H9 (cell line): ENCODE data around the gene KLF6. TPM values are rescaled to one million over a fixed set of nuclear protein-coding genes. Genes with fewer than 3 reads are reported as not detected.

Experiments
- DNase-seq: peaks from one replicate; pipeline ENCODE4 v3.0.0-alpha.2; 2017
- H2AFZ ChIP-seq: one replicate; pipeline ENCODE4 v1.6.1; 2013; ENCODE audit warnings: mild to moderate bottlenecking, low read length, control low read depth, moderate library complexity
- H2AK5ac ChIP-seq: 2 replicates; pipeline ENCODE4 v1.6.1; 2013; ENCODE audit warnings: low read length, control low read depth, mixed read lengths; ENCODE audit not compliant: insufficient read length
- H2BK120ac ChIP-seq: one replicate; pipeline ENCODE4 v1.6.1; 2013; ENCODE audit warnings: low read depth, mild to moderate bottlenecking, low read length, control low read depth, inconsistent platforms; ENCODE audit not compliant: poor library complexity, severe bottlenecking
- H2BK12ac ChIP-seq: 2 replicates; pipeline ENCODE4 v1.6.1; 2013; ENCODE audit warnings: low read length, control low read depth, mixed read lengths, low read depth; ENCODE audit not compliant: insufficient read length
- H2BK15ac ChIP-seq: 2 replicates; pipeline ENCODE4 v1.6.1; 2013; ENCODE audit warnings: low read depth, low read length, control low read depth
- H2BK20ac ChIP-seq: one replicate; pipeline ENCODE4 v1.6.1; 2013; ENCODE audit warnings: low read depth, mild to moderate bottlenecking, low read length, control low read depth, inconsistent platforms; ENCODE audit not compliant: poor library complexity, severe bottlenecking
- H2BK5ac ChIP-seq: 2 replicates; pipeline ENCODE4 v1.6.1; 2013; ENCODE audit warnings: low read length, control low read depth, mixed read lengths; ENCODE audit not compliant: insufficient read length
- H3K14ac ChIP-seq: 2 replicates; pipeline ENCODE4 v1.6.1; 2013; ENCODE audit warnings: low read length, control low read depth; ENCODE audit not compliant: insufficient read depth
- H3K18ac ChIP-seq: 2 replicates; pipeline ENCODE4 v1.6.1; 2013; ENCODE audit warnings: low read depth, mild to moderate bottlenecking, mixed read lengths, low read length, control low read depth; ENCODE audit not compliant: insufficient read length
- H3K23ac ChIP-seq: 2 replicates; pipeline ENCODE4 v1.6.1; 2013; ENCODE audit warnings: low read length, control low read depth, mixed read lengths, low read depth; ENCODE audit not compliant: insufficient read length
- H3K23me2 ChIP-seq: 2 replicates; pipeline ENCODE4 v1.6.1; 2013; ENCODE audit warnings: low read depth, mild to moderate bottlenecking, mixed read lengths, low read length, control low read depth; ENCODE audit not compliant: insufficient read length, poor library complexity, severe bottlenecking
- H3K27ac ChIP-seq: 2 replicates; pipeline ENCODE4 v1.5.1; 2013; ENCODE audit warnings: low read length, control low read depth, mixed read lengths, low read depth; ENCODE audit not compliant: insufficient read length
- H3K27me3 ChIP-seq: 2 replicates; pipeline ENCODE4 v1.6.1; 2013; ENCODE audit warnings: low read length, control low read depth, inconsistent platforms; ENCODE audit not compliant: insufficient read depth
- H3K4ac ChIP-seq: 2 replicates; pipeline ENCODE4 v1.6.1; 2013; ENCODE audit warnings: low read depth, mild to moderate bottlenecking, control low read depth, inconsistent platforms, low read length, moderate library complexity
- H3K4me1 ChIP-seq: 2 replicates; pipeline ENCODE4 v1.6.1; 2013; ENCODE audit warnings: low read length, control low read depth, inconsistent platforms; ENCODE audit not compliant: insufficient read depth
- H3K4me2 ChIP-seq: 2 replicates; pipeline ENCODE4 v1.6.1; 2013; ENCODE audit warnings: low read length, control low read depth, mixed read lengths; ENCODE audit not compliant: insufficient read length, insufficient read depth
- H3K56ac ChIP-seq: 2 replicates; pipeline ENCODE4 v1.6.1; 2013; ENCODE audit warnings: low read depth, mild to moderate bottlenecking, mixed read lengths, low read length, control low read depth; ENCODE audit not compliant: insufficient read length
- H3K79me1 ChIP-seq: 2 replicates; pipeline ENCODE4 v1.6.1; 2013; ENCODE audit warnings: low read depth, mild to moderate bottlenecking, moderate library complexity, low read length, control low read depth, inconsistent platforms; ENCODE audit not compliant: insufficient read depth, poor library complexity, severe bottlenecking
- H3K79me2 ChIP-seq: 2 replicates; pipeline ENCODE4 v1.6.1; 2013; ENCODE audit warnings: low read length, control low read depth, inconsistent platforms; ENCODE audit not compliant: insufficient read depth
- H3K9ac ChIP-seq: 2 replicates; pipeline ENCODE4 v1.6.1; 2013; ENCODE audit warnings: low read length, control low read depth, mixed read lengths; ENCODE audit not compliant: insufficient read length; ENCODE audit errors: extremely low read depth
- H3K9me3 ChIP-seq: one replicate; pipeline ENCODE4 v1.6.1; 2013; ENCODE audit warnings: low read depth, low read length, inconsistent platforms; ENCODE audit not compliant: control insufficient read depth
- H3T11ph ChIP-seq: one replicate; pipeline ENCODE4 v1.6.1; 2013; ENCODE audit warnings: mild to moderate bottlenecking, low read length, control low read depth, inconsistent platforms
- H4K20me1 ChIP-seq: one replicate; pipeline ENCODE4 v1.6.1; 2013; ENCODE audit not compliant: control insufficient read depth, insufficient read length, insufficient read depth
- H4K5ac ChIP-seq: 2 replicates; pipeline ENCODE4 v1.6.1; 2013; ENCODE audit warnings: low read depth, mild to moderate bottlenecking, mixed read lengths, low read length, control low read depth; ENCODE audit not compliant: insufficient read length
- H4K8ac ChIP-seq: replicated peaks from 2 replicates; pipeline ENCODE4 v1.6.1; 2013; ENCODE audit warnings: low read length, control low read depth, mixed read lengths, low read depth; ENCODE audit not compliant: insufficient read length
- H4K91ac ChIP-seq: 2 replicates; pipeline ENCODE4 v1.6.1; 2013; ENCODE audit warnings: low read depth, mild to moderate bottlenecking, moderate library complexity, mixed read lengths, low read length, control low read depth; ENCODE audit not compliant: insufficient read length
- H3K27ac Mint-ChIP-seq, 3 experiments: 2 replicates in 2 of 3; 3 replicates in 1 of 3; pipeline ENCODE4 v1.8.0; 2020 to 2021; ENCODE audit warnings: mixed read lengths in 3 of 3, mild to moderate bottlenecking in 1 of 3, moderate library complexity in 1 of 3
- H3K27me3 Mint-ChIP-seq: 2 replicates; pipeline ENCODE4 v1.8.0; 2021; ENCODE audit warnings: low read depth, mild to moderate bottlenecking, moderate library complexity, mixed read lengths
- H3K36me3 Mint-ChIP-seq, 3 experiments: 2 replicates in 2 of 3; 3 replicates in 1 of 3; pipeline ENCODE4 v1.8.0; 2020 to 2021; ENCODE audit warnings: low read depth in 3 of 3, mixed read lengths in 3 of 3; ENCODE audit not compliant: insufficient read depth in 1 of 3
- H3K4me1 Mint-ChIP-seq, 2 experiments: 2 replicates each; pipeline ENCODE4 v1.8.0; 2020; ENCODE audit warnings: mixed read lengths in 2 of 2
- H3K4me3 Mint-ChIP-seq, 2 experiments: 2 replicates in 1 of 2; 3 replicates in 1 of 2; pipeline ENCODE4 v1.8.0; 2020 to 2021; ENCODE audit warnings: mild to moderate bottlenecking in 2 of 2, mixed read lengths in 2 of 2, moderate library complexity in 1 of 2
- H3K9me3 Mint-ChIP-seq, 2 experiments: 2 replicates in 1 of 2; 3 replicates in 1 of 2; pipeline ENCODE4 v1.8.0; 2020; ENCODE audit warnings: mild to moderate bottlenecking in 2 of 2, mixed read lengths in 2 of 2, moderate library complexity in 1 of 2
- WGBS: extraction: QIAGEN DNeasy Blood & Tissue Kit; methylation state at CpG from one replicate; pipeline ENCODE4 v1.1.7; 2013; ENCODE audit warnings: missing lambda C conversion rate, low lambda C conversion rate, mixed read lengths; ENCODE audit not compliant: insufficient read length; ENCODE audit errors: extremely low coverage; 5-methylcytosine and 5-hydroxymethylcytosine counted together
- total RNA-seq: library from RNA; stranded (reverse); gene quantifications from 2 replicates; pipeline ENCODE4 v1.2.1, GENCODE V29; 2021
- TF ChIP-seq, protein P1 (sequence below): fragments of 200-600 bp; sonication (generic); conservative IDR thresholded peaks from 3 replicates; pipeline ENCODE4 v1.8.0; 2021; ENCODE audit warnings: antibody characterized with exemption, mild to moderate bottlenecking

The KLF6 gene
- total RNA-seq, 1 experiment from 2014 or later: 19.3 TPM

DNA sequence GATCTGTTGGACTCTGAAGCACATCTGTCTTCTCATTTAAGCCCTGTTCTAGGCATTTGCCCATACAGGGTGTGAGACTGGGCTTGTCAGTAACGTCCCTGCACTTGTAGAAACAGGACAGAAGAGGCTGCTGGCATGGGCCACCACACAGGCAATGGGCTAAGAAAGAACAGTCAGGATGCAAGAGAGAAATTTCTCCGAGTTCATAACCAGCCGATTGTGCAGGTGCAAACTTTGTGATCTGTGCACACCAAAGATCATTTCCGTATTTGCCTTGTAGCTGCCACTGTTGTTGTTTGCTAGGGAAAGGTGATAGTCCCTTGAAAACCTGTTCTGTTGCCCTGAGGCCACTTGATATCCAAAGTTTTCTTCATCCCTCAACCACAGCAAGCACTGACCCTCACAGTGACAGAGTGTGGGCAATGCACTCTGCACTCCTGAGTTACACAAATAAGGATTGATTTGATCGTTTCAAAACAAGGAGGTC is 20.3 kb downstream of the KLF6 start:
- Mint-ChIP-seq H3K36me3 (no peaks in the 10 kb centered on the region), H3K4me3 (no peak overlapping the region), H3K4me1 (peaks cover 32 to 41% of the 10 kb centered on the region in 2 experiments), H3K27ac (no peak overlapping the region), H3K27me3 (peaks cover 13% of the 10 kb centered on the region), H3K9me3 (no peaks in the 10 kb centered on the region; a peak in 1 of 5 replicates)
- H3K79me2 ChIP-seq: no peaks in the 10 kb centered on the region
- no peak overlapping the region for H4K91ac ChIP-seq
- H3K9ac ChIP-seq: no peak overlapping the region
- no peaks in the 10 kb centered on the region for H3K23me2 ChIP-seq
- no peaks in the 10 kb centered on the region for H3K9me3 ChIP-seq
- no peak overlapping the region for H3K23ac ChIP-seq
- 0 out of 2 replicates have a peak, but pooled peaks cover 2% of the 10 kb centered on the region for H3K27me3 ChIP-seq
- H3K14ac ChIP-seq: no peak overlapping the region
- no peaks in the 10 kb centered on the region for H4K20me1 ChIP-seq
- no peak overlapping the region for H3T11ph ChIP-seq
- no peak overlapping the region for H3K4me2 ChIP-seq
- no peak overlapping the region for H2BK20ac ChIP-seq
- H2BK12ac ChIP-seq: no peak overlapping the region
- TF ChIP-seq, protein P1, sequence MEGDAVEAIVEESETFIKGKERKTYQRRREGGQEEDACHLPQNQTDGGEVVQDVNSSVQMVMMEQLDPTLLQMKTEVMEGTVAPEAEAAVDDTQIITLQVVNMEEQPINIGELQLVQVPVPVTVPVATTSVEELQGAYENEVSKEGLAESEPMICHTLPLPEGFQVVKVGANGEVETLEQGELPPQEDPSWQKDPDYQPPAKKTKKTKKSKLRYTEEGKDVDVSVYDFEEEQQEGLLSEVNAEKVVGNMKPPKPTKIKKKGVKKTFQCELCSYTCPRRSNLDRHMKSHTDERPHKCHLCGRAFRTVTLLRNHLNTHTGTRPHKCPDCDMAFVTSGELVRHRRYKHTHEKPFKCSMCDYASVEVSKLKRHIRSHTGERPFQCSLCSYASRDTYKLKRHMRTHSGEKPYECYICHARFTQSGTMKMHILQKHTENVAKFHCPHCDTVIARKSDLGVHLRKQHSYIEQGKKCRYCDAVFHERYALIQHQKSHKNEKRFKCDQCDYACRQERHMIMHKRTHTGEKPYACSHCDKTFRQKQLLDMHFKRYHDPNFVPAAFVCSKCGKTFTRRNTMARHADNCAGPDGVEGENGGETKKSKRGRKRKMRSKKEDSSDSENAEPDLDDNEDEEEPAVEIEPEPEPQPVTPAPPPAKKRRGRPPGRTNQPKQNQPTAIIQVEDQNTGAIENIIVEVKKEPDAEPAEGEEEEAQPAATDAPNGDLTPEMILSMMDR: no peak
- no peak overlapping the region for H2AFZ ChIP-seq
- no peak overlapping the region for H3K27ac ChIP-seq
- H3K79me1 ChIP-seq: no peaks in the 10 kb centered on the region
- no peak overlapping the region for H3K18ac ChIP-seq
- WGBS: no CpG with 5 or more reads among the region's 5 CpGs
- H3K4ac ChIP-seq: no peak overlapping the region
- H2AK5ac ChIP-seq: no peak overlapping the region
- H3K4me1 ChIP-seq: no peaks in the 10 kb centered on the region; the same call in 1 of the 2 replicates
- H2BK5ac ChIP-seq: no peak overlapping the region
- H3K56ac ChIP-seq: no peak overlapping the region
- H4K5ac ChIP-seq: no peak overlapping the region
- no peak overlapping the region for H2BK120ac ChIP-seq
- no peak overlapping the region for H4K8ac ChIP-seq
- no peak for DNase-seq
- no peak overlapping the region for H2BK15ac ChIP-seq
